NCI-H187 (cell line): ENCODE data around the gene CD80.

Experiments
- DNase-seq, 2 experiments: peaks; one replicate each; lab custom pipeline; 2025; lab: John Stamatoyannopoulos, UW

The CD80 gene

DNA sequence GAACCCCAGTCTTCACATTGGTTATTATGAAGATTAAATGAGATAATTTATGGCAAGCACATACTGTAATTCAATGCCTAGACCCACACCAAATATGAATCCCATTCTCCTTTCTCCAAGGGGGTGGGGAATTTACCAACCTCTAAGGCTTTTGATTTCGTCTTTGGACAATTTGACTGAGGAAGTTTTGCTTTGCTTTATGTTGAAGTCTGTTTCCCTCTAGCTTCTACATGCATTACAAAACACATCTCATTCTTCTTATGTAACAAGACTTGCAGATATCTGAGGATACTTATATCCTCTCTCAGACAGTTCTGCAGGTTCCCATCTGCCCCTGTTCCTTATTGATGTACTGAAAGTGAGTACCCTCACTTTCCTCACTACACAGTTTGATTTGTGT, 12.2 kb downstream of the CD80 start:
- no peak for DNase-seq

DNA sequence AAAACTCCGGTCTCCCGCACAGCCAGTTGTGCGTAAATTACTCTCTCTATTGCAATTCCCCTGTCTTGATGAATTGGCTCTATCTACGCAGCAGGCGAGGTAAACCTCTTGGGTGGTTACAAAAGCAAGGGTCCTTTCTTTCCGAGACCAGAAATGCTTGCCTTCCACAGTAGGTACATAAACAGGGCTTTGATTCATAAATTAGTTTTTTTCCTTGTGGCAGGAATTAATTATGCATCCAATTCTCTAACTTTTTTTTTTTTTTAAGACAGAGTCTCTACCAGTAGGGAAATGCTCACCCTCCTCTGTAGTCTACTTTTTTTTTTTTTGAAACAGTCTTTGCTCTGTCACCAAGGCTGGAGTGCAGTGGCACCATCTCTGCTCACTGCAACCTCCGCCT, 16.3 kb downstream of the CD80 start:
- no peak for DNase-seq

DNA sequence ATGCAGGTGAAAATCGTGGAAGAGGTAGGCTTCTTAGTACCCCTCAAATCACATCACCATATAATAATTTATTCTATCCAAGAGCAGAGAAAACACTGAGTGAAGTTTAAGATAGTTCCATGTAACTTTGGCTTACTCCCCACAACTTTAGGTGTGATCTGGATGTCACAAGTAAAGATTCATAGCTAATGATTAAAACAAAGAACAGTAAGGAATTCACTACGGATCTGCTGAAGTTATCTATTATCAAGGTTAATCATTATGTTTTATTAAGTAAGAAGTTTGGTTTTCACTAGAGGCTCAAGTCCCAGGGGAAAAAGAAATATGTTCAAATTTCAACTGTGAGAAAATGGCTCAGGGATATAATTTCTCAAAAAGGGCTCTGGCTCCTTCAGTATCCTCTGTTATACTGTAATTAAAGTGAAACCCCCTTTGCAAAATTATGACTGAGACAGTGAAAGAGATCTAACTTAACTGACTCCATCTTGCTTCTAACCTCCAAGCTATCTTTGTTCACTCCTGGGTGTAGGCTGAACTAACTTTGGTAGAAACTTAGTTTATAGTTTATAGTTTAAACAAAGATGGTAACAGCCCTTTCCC, 17.1 kb downstream of the CD80 start:
- DNase-seq = no peak

DNA sequence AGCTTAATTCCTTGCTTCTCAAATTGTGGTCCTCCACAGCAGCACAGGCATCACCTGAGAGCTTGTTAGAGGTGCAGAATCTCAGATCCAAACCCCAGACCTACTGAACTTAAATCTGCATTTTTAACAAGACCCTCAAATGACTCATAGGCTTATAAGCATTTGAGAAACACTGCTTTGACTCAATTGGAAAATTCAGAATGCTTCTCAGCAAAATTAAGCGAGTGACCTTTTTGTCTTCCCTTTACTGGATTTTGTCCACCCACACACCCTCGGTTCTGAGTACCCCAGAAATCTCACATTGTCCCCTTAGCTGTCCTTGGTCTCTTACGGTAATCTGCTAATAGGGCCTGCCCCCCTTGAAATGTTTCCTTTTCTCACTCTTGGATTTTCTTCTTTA, 17.9 kb downstream of the CD80 start:
- DNase-seq = no peak

DNA sequence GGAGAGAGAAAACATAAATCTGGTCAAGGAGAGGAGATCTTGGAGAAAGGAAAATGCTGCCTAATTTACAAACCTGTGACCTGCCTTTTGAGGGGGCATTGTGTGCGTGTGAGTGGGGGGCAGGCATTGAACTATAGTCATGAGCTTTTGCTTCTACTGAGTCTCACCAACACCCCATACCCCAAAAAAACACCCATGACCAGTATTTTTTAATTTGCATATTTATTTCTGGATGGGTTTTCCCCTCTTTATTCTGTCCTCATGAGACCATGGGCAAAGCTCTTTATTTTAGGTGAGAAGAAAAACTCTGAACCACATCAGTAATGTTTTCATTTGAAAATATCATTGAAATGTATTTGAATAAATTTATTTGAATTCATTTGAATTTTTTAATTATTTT, 20.6 kb downstream of the CD80 start:
- DNase-seq = no peak

DNA sequence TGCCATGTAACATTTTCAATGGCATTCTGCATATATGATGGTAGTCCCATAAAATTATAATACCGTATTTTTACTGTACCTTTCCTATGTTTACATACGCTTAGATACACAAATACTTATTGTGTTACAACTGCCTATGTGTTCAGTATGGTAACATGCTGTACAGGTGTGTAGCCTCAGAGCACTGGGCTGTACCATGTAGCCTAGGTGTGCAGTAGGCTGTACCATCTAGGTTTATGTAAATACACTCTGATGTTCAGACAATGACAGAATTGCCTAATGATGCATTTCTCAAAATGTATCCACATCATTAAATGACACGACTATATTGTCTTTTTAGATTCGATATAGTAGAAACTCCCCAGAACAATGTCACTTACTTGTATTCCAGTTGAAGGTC, 22.7 kb downstream of the CD80 start:
- no peak for DNase-seq

DNA sequence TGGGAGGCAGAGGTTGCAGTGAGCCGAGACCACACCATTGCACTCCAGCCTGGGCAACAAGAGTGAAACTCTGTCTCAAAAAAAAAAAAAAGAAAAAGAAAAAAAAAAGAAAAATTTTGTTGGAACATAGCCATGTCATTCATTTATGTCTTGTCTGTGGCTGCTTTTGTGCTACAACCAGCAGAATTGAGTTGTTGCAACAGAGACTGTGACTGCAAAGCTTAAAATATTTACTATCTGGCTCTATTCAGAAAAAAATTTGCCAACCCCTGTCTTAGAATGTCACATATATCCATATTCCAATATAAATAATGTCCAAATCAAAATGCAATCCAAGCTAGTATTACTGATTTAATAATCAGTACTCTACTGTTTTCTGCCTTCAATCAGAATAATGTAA, 25.1 kb downstream of the CD80 start:
- DNase-seq = no peak

DNA sequence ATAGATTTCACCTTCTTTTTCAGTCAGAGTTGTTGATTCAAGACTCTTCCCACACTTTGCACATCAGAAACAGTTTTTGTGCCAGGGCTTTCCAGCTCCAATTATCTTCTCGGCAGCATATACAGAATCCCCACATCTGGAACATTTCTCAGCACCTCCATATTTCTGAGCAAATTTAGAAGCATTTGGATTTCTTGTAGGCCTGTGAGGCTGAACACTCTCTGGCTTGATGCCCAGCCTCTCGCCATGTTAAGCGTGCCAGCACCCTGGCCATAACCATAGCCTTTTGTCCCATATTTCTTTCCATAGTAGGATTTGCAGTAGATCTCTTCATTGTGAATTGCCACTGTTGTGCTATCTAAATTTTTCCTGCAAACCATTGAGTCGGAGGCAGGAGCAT, 28.3 kb downstream of the CD80 start:
- no peak for DNase-seq

DNA sequence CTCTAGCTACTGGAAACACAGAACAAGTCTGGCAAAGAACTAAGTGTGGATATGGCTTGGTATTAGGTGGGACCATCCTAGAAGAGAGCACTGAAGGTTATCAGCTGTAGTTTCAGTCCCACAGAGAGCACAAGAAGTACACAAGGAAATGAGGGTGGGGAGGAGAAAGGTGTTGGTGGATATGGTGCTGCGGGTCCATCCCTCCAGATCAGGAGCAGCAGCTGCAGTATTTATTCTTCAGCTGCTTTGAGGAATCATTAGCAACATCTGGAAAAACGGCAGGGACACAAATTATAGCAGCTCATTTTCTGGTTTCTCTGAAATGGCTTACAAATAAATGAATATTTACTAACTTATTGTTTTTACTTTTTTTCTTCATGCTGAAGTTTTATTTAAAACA, 29.0 kb downstream of the CD80 start:
- DNase-seq = no peak

DNA sequence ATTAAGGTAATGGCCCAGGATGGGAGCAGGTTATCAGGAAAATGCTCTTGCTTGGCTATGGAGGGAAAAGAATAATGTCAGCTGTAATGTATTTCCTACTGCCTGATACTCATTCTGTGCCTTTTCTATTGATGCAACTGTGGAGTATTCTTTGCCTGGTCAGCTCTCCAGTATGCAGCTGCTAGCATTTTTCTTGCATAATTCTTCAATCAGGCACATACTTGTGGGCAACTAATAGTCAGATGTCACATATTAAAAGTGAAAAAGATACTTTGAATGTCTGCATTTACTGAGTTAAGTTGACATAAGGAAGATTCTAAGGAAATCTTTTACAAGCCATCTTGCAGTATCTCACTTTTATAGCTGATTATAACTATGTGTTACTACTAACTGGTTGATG, 29.5 kb downstream of the CD80 start:
- no peak for DNase-seq

DNA sequence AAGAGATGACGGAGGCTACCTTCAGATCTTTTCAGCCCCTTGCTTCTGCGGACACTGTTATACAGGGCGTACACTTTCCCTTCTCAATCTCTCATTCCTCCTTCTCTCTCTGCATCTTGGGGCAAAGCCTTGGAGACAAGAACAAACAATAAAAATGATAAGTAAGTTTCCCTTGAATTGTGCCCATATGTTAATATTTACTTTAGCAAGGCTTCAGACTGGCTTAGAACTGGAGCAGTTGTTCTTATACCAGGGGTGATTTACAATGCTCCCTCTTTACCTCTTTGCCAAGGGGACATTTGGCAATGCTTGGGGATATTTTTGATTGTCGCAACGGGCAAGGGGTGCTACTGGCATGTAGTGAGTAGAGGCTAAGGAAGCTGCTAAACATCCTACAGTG, 31.7 kb downstream of the CD80 start:
- DNase-seq = no peak

DNA sequence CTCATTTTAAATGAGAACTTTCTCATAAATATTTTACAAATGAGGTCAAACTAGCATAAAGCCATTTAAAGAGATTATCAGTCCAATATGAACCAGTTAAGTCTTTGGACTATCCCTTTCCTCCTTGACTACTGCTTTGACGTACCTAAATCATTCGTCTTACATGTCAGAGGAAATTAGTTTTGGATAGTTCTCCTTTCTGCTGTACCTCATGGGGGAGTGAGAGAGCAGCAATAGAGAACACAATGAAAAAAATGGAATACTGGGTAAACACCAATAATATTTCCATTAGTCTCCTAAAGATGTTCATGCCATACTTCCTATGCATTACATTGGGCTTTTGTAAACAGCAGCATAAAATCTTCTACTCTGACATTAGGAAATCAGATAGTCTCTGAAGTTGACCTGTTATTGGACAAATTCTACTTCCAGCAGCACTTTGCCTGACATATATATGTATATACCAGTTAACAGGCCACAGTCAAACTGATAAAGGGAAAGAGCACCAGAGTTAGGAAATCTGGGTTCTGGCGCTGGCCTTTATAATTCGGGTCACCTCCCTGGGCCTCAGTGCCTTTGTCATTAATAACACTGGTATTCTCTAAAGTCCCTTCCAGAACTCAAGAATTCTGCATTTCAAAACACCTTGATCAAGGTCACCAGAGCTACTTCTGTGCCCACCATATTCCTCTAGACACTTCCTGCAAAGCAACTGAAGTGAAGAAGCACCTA, 34.3 kb downstream of the CD80 start:
- DNase-seq = no peak

DNA sequence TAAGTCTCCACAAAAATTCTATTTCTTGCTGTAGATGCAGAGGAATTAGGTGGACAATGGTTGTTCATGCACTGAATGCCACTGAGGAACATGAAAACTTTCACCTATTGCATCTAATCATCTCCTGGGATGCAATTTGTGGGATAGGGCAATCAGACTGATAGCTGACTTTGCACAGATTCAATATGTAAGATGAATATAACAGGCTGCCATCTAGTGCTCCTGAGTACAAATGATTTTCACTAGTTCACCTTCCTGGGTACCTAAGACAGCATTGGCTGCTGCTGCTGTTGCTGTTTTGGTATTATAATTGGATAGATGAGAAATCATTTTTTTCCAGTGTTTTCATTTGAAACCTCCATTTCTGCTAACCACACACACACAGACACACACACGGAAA, 41.4 kb downstream of the CD80 start:
- no peak for DNase-seq

DNA sequence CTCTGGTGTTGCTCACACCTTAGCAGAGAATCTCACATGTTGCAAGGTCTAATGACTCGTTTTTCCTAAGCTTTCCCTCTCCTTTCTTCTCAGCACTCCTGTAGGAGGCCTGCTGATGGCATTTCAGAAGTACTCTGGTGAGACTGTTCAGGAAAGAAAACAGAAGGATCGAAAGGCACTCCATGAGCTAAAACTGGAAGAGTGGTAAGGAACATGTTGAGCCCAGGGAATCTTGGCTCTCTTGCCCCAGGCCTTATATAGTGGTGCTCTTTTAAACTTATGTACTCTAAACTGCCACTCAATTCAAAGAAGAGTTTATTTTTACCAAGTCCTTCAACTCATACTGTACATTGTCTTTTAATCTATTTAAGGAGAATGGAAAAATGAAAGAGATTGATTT, 42.3 kb downstream of the CD80 start:
- no peak for DNase-seq

DNA sequence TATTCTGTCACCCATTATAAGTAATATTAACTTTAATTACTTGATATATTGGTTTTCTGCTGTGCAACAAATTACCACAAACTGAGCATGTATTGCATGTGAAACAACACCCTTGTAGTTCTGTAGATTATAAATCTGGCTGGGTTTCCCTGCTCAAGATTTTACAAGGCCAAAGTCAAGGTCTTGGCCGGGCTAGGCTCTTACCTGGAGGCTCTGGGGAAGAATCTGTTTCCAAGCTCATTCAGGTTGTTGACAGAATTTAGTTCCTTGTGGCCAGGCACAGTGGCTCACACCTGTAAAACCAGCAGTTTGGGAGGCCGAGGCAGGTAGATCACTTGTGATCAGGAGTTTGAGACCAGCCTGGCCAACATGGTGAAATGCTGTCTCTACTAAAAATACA, 44.8 kb downstream of the CD80 start:
- no peak for DNase-seq

DNA sequence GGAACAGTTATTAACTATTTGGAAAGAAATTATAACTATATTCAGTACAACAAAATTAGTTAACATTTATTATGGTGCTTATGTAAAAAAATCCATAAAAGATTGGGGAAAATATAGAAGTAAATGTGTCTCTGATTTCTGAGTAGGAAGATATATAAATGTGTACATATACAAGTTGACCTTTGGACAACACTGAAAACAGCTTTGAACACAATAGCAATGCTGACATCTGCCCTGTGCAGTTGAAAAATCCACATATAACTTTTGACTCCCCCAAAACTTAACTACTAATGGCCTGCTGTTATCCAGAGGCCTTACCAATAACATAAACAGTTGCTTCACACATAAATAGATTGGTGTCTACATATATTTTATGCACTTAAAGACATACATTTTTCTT, 48.7 kb downstream of the CD80 start:
- DNase-seq = no peak

DNA sequence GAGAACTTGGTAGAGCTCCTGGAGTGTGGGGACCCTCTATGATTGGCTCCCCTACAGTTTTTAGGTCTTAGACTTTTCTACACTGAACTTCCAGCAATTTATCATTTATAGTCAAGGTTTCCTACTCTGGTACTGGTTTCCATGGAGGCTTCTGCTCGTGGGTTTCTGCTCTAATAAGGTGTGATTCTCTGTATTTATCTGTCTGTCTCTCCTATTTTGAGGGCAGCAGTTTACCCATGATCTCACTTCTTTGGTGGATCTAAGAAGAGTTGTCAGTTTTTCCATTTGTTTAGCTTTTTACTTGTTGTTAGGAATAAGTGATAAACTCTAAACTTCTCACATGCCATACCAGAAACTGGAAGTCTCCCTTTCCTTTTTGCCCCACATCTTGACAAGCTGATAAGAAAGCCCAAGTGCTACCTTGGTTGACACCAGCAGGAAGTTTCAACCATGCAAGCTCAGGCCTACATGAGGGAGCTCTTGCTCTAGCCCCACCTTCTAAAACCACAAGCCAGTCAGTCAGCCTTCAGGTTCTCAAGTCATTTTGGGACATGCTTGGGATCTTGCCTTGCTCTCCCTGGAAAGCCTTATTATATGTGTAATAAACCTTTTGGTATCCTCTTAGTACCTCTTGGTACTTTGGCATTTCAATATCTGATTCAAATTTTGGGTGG, 51.1 kb downstream of the CD80 start:
- DNase-seq = no peak

DNA sequence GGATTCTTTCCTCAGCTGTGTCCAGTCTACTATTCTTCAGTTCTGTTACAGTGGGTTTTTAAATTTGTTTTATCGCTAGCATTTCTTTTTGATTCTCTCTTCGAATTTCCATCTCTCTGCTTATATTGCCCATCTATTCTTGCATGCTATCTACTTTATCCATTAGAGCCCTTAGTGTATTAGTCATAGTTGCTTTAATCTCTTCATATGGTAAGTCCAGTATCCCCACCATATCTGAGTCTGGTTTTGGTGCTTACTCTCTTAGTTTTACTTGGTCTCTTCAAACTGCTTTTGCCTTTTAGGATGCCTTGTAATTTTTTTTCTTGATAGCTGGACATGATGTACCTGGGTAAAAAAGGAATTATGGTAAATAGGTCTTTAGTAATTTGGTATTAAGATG, 52.0 kb downstream of the CD80 start:
- no peak for DNase-seq

DNA sequence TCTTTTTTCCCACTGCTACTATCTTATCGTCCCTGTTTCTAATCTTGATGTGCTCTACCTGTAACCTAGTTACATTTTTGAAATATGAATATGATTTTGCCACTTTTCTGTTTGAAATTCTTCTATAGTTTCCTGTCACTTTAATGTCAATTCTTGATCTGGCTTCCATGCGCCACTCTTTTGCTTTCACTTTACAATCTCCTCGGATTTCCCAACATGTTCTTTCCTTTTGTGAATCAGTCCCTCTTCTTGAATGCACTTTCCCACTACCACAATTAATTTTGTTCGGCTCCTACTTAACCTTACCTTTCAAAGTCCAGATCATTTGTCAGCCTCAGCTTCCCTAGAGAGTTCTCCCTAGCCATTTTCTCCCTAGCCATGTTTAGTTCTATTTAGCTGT, 52.8 kb downstream of the CD80 start:
- DNase-seq = no peak

DNA sequence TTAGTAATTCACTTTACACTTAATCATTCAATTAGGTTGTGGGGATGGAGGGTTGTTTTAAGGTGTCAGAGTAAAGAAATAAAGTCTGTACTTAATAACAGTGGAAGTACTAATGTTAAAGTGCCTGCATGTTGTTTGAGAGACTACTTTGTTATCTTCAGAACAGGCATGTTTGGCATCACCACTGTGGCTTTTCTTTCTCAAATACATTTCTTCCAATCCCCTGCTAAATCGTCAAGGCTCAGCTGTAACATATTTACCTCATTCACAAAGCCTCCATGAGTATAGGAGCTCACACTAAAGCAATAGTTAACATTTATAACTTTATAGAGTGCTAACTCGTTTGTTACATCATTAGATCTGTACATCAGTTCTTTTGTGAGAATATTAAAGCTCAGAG, 58.5 kb downstream of the CD80 start:
- DNase-seq = no peak

DNA sequence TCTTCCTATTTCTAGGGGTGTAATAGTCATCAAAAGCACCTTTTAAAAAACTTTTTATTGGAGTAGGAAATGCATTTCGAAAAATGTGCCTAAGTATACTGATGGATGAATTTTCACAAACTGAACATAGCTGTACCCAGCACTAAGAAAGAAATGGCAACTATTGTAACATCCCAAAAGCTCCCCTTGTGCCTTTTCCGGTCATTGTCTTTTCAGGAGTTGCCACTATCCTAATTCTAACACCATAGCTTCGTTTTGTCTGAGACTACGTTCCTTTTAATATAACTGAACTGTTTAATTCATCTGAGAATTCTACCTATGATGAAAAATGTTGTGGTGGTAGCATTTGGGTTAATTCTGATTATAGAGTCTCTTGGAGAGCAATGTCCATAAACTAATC, 59.1 kb downstream of the CD80 start:
- no peak for DNase-seq

DNA sequence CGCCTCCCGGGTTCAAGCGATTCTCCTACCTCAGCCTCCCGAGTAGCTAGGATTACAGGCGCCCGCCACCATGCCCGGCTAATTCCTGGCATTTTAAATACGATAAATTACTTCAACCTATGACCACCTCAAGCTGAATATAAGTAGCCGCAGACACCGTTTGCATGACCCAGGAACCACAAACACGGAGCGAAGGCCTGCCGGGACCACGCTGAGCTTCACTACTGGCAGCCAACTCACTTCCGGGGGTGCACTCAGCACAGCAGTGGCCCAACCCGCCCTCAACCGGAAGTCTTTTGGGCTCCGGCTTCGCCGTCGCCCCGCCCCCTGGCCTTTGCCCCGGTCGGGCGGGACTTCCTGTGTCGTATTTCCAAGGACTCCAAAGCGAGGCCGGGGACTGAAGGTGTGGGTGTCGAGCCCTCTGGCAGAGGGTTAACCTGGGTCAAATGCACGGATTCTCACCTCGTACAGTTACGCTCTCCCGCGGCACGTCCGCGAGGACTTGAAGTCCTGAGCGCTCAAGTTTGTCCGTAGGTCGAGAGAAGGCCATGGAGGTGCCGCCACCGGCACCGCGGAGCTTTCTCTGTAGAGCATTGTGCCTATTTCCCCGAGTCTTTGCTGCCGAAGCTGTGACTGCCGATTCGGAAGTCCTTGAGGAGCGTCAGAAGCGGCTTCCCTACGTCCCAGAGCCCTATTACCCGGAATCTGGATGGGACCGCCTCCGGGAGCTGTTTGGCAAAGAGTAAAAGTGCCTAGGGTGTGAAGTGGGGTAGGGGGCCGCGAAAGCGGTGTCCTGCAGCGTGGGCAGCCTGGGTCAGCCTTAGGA, 61.0 kb downstream of the CD80 start, which contains the start of gene TIMMDC1:
Gene TIMMDC1, plus strand, starts transcription at position 362 of the 826 bp plus-strand sequence. Its CDS starts 187 bp downstream, at position 549.
- DNase-seq = peak; percentile 82 to 97

DNA sequence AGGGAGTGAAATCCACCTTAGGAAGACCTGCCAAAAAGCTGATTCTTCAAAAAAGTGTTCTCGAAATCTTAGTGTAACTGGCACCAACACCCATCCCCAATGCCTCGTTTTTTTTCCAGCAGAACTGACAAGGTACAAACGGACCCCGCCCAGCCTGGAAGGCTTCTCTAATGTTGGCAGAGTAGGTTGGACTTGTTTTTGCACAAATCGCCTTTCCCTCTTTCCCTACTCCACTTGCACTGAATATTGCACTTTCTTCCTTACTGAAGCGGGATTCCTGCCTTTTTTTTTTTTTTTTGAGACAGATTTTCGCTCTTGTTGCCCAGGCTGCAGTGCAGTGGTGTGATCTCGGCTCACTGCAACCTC, 61.6 kb downstream of the CD80 start:
- DNase-seq = no peak
